Eye (tissue), 1 donor: ENCODE results near the gene KIF21B.

Experiments
- DNase-seq: peaks from one replicate; pipeline ENCODE4 v3.0.0-alpha.2; 2015

KIF21B gene

DNA sequence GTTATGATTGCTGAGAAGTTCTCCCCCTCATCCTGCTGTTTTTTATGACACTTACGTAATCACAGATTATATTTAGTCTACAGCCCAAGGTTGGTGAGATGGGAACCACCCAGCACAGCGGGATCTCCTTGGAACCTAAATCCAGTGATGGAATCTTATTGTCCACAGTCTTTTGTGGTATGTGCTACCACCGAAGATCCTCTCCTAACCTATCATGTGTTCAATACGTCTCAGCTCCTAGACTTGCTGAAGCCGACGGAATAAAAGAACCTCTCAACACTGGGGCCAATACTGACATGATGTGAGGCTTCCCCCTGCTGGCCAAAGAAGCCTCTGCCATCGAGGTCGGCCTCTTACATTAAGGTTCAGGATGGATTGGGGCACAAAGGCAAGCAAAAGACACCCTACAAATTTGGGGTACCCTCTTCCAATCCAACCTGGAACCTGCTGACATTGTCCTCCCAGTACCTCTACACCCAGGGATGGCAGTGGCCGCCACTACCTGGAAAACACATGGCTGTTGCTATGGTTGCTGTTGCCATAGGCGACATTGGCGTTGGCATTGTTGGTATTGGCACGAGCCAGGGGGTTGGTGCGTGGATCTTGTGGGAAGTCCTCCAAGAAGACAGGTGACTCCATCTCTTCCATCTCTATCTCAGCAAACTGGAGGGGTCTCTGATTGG is 19.4 kb upstream of the KIF21B start:
- peak; percentile 88 for DNase-seq

- DNase-seq: no peak
These were observed 17.5 kb upstream of the KIF21B start for GRCh38 chr1:201041011-201041410.

DNA sequence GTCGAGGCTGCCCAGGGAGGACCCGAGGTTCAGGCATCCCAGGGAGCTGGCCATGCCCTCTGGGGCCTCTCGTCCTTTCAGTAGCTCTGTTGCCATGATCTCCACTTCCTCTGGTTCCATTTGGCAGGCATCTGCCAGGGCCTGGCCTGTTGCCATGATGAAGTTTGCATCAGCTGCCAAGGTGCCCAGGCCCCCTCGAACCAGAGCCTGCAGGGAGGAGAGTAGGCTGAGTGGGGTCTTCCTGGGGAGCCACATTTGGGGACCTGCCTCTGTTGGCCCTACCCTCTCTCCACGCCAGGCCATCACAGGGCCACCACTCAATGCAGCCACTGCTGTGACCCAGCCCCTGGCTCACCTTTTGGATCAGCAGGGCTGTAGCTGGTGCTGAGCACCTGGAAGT is 16.4 kb upstream of the KIF21B start:
- DNase-seq: no peak

- DNase-seq: no peak
These were observed 15.9 kb upstream of the KIF21B start for GRCh38 chr1:201039418-201039817.

GRCh38 chr1:201038186-201038876 is 14.8 kb upstream of the KIF21B start:
- DNase-seq: peak; percentile 60

- DNase-seq: no peak
These were observed 12.8 kb upstream of the KIF21B start for GRCh38 chr1:201036188-201036842.

- no peak for DNase-seq
These were observed 11.2 kb upstream of the KIF21B start for GRCh38 chr1:201034671-201035070.

DNA sequence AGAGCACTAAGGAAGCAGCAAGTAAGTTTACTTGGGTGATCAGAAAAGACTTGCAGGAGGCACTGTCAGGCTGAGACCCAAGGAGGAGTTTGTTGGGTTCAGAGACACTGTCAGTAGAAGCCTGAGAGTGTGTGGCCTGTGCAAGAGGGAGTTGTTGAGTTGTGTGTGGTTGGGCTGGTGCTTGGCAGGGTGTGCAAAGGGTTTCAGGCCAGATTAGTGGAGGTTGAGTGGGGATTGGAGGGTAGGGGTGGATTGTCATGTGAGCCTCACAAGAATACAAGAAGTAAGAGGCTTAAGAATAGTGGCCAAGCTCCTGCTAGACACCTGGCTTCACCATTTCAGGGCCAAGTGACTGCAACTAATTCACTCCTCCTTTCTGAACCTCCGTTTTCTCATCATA is 8.9 kb upstream of the KIF21B start:
- DNase-seq: no peak

GRCh38 chr1:201028461-201028889 is 5.0 kb upstream of the KIF21B start:
- no peak for DNase-seq

DNA sequence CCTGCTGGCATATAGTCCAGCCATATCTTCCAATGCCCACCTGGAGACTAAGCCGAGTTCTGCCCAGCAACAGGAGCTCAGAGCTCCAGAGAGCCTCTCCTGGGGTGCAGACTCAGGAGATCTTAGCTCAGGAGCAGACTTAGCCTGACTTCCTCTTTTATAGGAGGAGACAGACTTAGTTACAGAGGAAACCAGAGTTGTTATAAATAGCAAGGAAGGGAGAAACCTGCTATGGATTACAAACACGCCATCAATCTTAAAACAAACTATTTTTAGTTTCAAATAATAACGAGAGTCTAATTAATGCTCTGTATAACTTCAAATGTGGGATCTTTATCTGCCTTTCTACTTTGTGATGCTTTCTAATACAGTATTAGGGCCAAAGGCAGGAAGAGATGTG is 3.3 kb upstream of the KIF21B start:
- no peak for DNase-seq

- DNase-seq: no peak
These were observed 2.7 kb upstream of the KIF21B start for GRCh38 chr1:201026234-201026633.

GRCh38 chr1:201025571-201026002 is 2.1 kb upstream of the KIF21B start:
- DNase-seq: peak; percentile 21

- DNase-seq: no peak
These were observed 1.1 kb upstream of the KIF21B start for GRCh38 chr1:201024625-201024998.

GRCh38 chr1:201023920-201024624 is 558 bp upstream of the KIF21B start:
- DNase-seq: no peak

GRCh38 chr1:201022820-201023516 is 546 bp downstream of the KIF21B start:
- DNase-seq: peak; percentile 71

- DNase-seq: no peak
These were observed 1.1 kb downstream of the KIF21B start for GRCh38 chr1:201022493-201022819.

GRCh38 chr1:201021630-201022492 is 1.7 kb downstream of the KIF21B start:
- peak; percentile 37 for DNase-seq

DNA sequence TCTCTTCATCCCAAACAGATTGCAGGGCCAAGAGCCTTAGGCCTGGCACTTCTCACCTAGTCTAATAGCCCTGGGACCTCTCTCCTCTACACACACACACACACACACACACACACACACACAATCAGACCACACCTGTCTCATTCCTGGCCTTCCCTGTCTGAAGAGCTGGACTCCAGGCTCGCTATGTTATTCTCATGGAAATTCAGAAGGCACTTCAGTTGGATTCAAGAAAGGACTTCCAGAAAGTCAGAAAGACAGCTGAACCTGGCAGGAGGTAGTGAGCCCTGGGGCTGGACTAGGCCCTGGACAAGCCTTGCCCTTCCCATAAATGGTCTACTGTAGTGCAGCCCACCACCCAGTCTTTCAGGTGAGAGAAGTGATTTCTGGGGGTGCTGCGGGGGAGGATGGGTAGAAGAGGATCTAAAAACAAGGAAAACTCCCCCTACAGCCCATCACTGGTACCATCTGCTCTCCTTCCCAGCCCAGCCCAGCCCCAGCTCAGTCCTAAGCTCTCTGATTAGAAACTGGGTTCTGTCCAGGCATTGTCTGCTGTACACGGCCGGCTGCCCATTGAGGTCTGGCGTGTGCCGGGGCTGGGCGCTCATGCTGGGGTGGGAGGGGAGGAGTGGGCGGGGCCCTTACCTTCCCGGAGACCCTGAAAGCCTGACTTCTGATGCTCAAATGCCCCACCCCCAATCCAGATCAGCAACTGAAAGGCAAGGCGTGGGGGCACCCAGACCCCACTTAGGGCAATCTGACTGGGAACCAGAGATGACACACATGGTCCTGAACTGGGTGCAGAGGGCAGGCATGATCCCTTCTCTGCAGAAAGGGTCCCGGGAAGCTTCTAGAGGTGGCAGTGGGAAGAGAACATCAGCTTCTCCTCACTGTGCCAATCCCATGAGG is 2.5 kb downstream of the KIF21B start:
- peak; percentile 84 for DNase-seq

GRCh38 chr1:201020040-201020591 is 3.4 kb downstream of the KIF21B start:
- peak; percentile 20 for DNase-seq

- DNase-seq: no peak
These were observed 4.1 kb downstream of the KIF21B start for GRCh38 chr1:201019321-201019977.
